Epithelial cell of umbilical artery (primary cell): ENCODE measurements around the gene GTF2F1. TPM values are rescaled to one million over a fixed set of nuclear protein-coding genes. Genes with fewer than 3 reads are reported as not detected.

Experiments used
- total RNA-seq: library from RNA; depleted of rRNA; stranded (reverse); fragments of >200 nt; gene quantifications from 2 replicates; pipeline ENCODE4 v1.2.3, GENCODE V29; 2014

Gene GTF2F1, protein sequence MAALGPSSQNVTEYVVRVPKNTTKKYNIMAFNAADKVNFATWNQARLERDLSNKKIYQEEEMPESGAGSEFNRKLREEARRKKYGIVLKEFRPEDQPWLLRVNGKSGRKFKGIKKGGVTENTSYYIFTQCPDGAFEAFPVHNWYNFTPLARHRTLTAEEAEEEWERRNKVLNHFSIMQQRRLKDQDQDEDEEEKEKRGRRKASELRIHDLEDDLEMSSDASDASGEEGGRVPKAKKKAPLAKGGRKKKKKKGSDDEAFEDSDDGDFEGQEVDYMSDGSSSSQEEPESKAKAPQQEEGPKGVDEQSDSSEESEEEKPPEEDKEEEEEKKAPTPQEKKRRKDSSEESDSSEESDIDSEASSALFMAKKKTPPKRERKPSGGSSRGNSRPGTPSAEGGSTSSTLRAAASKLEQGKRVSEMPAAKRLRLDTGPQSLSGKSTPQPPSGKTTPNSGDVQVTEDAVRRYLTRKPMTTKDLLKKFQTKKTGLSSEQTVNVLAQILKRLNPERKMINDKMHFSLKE
- total RNA-seq: 48.6 and 50.3 TPM in 2 replicates

DNA sequence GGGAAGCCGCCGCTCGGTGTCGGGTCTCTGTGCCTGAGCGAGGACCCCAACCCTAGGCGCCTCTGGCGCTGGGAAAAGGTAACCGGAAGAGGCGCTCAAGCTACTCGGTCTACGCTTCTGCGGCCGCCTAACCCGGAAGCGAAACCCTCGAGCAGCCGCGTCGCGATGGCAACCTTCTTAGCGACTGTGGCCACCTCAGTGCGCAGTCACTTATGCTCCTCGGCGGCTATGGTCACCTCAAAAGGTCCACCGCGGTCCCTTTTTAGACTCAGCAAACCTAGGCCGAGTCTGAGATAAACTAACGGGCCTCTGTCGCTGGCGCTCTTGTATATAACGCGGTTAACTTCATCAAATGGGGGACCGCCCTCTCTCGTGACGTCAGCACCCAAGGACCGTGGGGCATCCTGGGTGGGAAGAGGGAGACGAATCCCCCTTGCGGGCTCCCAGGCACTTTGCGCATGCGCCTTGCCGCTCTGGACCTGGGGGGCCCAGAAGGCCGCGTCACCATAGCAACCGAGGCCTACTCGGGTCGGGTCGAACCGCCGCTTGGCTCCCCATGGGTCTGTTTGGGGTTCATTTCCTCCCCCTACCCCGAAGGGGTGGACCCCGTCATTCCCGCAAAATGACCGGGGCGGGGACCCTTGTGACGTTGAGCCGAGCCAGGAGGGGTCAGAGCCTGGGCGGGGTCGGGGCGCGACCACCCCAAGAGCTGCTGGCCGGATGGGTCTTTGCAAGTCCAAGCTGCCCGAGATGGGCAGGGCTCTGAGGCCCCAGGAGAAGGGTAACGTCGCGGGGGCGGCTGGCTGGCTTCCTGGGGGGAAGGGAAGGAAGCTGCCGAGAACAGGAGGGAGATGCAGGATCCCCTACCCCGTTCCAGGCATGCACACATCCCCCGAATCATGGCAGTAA is at the start of gene GTF2F1:
GTF2F1 (minus strand) TSS at position 91 of the 909 bp plus-strand sequence. CDS start 169 bp downstream, outside the sequence.

DNA sequence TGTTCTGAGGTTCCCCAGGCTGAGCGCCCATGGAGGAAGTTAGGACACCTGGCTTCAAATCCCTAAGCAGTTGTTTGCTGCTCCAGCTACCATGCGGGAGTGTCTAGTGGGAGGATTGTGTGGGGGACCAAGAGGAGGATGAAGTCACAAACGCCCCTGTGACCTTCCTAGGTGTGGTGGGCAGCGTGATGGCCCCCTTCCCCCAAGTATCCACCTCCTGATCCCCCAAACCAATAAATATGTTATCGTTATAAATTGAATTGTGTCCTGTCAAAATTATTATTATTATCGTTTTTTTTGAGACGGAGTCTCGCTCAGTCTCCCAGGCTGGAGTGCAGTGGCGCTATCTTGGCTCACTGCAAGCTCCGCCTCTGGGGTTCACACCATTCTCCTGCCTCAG is 40.7 kb upstream of the GTF2F1 start, which contains the start of gene SLC25A41:
SLC25A41 (minus strand) TSS at position 101 of the 400 bp plus-strand sequence; CDS start at position 31, 70 bp downstream.

DNA sequence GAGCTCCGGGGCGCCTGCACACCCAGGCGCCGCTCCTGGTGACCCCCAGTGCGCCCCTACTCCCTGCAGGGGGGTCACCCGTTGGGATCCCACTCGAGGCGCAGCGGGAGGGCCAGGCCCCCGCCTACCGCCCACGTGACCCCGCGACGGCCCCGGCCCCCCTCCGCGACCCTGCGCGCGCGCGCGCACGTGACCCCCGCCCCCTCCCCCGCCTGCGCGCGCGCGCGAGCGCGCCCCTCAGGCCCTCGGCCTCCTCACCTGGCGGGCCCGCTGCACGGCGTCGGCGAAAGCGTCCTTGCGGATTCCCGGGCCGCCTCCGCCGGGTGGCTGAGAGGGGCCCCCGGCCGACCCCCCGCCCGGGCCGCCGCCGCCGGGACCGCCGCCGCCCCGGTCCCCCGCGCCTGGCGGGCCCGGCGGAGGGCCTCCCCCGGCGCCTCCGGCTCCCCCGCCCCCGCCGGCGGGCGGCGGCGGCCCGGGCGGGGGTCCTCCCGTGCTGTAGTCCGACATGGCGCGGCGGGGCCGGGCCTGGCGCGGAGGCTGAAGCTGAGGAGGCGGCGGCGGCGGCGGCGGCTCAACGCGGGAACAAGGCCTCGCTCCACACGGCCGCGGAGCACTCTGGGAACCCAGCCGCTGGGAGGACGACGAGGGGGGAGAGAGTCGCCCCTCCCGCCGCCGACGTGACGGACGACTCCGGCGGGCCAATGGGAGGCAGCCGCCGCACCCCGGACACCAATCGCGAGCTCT is 31.4 kb upstream of the GTF2F1 start, which contains the start of gene KHSRP:
KHSRP (minus strand) TSS at position 617 of the 744 bp plus-strand sequence; CDS start at position 507, 110 bp downstream.

DNA sequence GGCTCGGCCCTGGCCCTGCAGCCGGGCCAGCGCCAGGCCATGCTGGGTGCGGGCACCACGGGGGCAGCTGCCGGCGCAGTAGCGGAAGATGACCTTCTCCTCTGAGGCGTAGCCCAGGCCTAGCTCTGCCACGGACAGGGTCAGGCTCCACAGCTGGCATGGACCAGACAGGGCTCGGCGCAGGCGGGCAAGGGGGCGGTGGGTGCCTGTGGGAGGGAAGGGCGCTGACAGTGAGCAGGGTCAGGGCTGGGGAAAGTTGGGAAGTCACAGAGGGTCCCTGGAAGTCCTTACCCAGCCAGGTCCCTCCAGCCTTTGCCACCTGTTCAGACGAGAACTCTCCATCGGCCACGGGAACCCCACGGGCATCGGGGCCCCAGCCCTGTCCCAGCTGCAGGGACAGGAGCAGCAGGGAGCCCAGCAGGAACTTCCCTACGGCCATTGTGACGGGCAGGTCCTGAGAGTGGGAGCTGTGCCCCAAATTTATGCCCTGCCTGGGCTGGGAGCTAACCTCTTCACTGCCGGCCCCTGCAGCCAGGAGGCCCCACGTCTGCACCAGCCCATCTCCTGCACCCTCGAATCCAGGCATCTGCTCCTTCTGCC is 17.5 kb downstream of the GTF2F1 start, which contains the start of gene PSPN:
PSPN (minus strand) TSS at position 523 of the 600 bp plus-strand sequence; CDS start at position 439, 84 bp downstream.

DNA sequence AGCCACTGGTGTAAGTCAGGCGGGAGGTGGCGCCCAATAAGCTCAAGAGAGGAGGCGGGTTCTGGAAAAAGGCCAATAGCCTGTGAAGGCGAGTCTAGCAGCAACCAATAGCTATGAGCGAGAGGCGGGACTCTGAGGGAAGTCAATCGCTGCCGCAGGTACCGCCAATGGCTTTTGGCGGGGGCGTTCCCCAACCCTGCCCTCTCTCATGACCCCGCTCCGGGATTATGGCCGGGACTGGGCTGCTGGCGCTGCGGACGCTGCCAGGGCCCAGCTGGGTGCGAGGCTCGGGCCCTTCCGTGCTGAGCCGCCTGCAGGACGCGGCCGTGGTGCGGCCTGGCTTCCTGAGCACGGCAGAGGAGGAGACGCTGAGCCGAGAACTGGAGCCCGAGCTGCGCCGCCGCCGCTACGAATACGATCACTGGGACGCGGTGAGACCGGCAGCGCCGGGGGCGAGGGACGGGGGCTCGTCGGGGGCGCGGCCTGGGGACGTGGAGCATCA is 20.3 kb downstream of the GTF2F1 start, which contains the start of gene ALKBH7:
ALKBH7 (plus strand) TSS at position 201 of the 502 bp plus-strand sequence; CDS start at position 228, 27 bp downstream.

DNA sequence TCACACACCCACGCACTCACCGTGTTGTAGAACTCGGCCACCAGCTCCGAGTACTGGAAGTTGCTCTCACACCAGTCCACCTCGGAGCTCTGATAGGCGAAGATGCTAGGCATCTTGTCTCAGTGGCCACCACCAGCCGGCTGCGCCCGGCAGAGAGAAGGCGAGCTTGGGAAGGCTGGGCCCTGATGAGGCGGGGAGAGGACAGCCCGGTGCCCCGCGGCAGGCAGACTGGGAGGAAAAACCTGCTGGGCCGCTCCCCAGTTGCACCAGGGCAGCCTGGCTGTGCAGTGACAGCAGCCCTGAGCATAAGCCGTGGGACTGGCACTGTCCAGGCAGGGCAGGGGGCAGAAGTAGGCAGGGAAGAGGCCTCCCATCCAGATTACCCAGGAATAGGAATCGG is 59.5 kb downstream of the GTF2F1 start, which contains the start of gene ACER1:
ACER1 (minus strand) TSS at position 174 of the 400 bp plus-strand sequence; CDS start at position 113, 61 bp downstream.

Other genes starting within 250 kb of the GTF2F1 start
- gene MLLT1, start 113.2 kb downstream of the GTF2F1 start, total RNA-seq: 3.3 and 3.9 TPM in 2 replicates
- not detected in 2 replicates for gene ACER1, start 59.6 kb downstream of the GTF2F1 start, total RNA-seq
- gene CLPP, start 31.6 kb downstream of the GTF2F1 start, total RNA-seq: 63.8 and 73.7 TPM in 2 replicates
- gene ALKBH7, start 20.4 kb downstream of the GTF2F1 start, total RNA-seq: 40.3 and 74.1 TPM in 2 replicates
- 0.61 and 1.3 TPM in 2 replicates for gene PSPN, start 17.2 kb downstream of the GTF2F1 start, total RNA-seq
- gene KHSRP, start 31.6 kb upstream of the GTF2F1 start, total RNA-seq: 83.5 and 96.2 TPM in 2 replicates
- not detected in 2 replicates for gene SLC25A41, start 40.6 kb upstream of the GTF2F1 start, total RNA-seq
- gene SLC25A23, start 66.6 kb upstream of the GTF2F1 start, total RNA-seq: 19.2 and 32.8 TPM in 2 replicates
- gene CRB3, start 71.1 kb upstream of the GTF2F1 start, total RNA-seq: not detected in 2 replicates
- gene DENND1C, start 88.6 kb upstream of the GTF2F1 start, total RNA-seq: not detected in 2 replicates
- not detected in 2 replicates for gene TUBB4A, start 109.1 kb upstream of the GTF2F1 start, total RNA-seq
- gene TNFSF9, start 137.9 kb upstream of the GTF2F1 start, total RNA-seq: 0.30 and 0.65 TPM in 2 replicates
- not detected in 2 replicates for gene CD70, start 198.0 kb upstream of the GTF2F1 start, total RNA-seq